K562 (cell line): ENCODE data around the gene RAB7A. TPM values are rescaled to one million over a fixed set of nuclear protein-coding genes. Genes with fewer than 3 reads are reported as not detected.

Experiments
- ATF4 ChIP-seq: fragments of 450-650 bp; formaldehyde crosslinking; IDR thresholded peaks from 2 replicates; pipeline ENCODE4 v1.4.0; 2022; ENCODE audit warnings: mild to moderate bottlenecking, moderate library complexity
- BCLAF1 ChIP-seq, 2 experiments: fragments of 450-650 bp in 1 of 2; IDR thresholded peaks; 2 replicates each; pipeline ENCODE4 v1.6.1; 2011 to 2017; ENCODE audit warnings: low read depth in 2 of 2, antibody characterized with exemption in 1 of 2, borderline replicate concordance in 1 of 2, low read length in 1 of 2, mild to moderate bottlenecking in 1 of 2, mixed read lengths in 1 of 2; ENCODE audit not compliant: control insufficient read depth in 1 of 2
- CHCHD3 ChIP-seq: fragments of 250-450 bp; sonication (Bioruptor Pico); IDR thresholded peaks from 2 replicates; pipeline ENCODE4 v2.1.2; 2022; ENCODE audit warnings: mild to moderate bottlenecking
- CREB3 ChIP-seq: fragments of 450-650 bp; conservative IDR thresholded peaks from 2 replicates; pipeline ENCODE4 v1.6.1; 2016; ENCODE audit warnings: missing genetic modification characterization, low read depth, mild to moderate bottlenecking, missing compliant biosample characterization, moderate library complexity
- DACH1 ChIP-seq: fragments of 450-650 bp; IDR thresholded peaks from 2 replicates; pipeline ENCODE4 v1.6.1; 2018; ENCODE audit not compliant: partially characterized antibody
- HEY1 ChIP-seq: fragments of 250-450 bp; sonication (Bioruptor Pico); IDR thresholded peaks from 2 replicates; pipeline ENCODE4 v1.5.0; 2020; ENCODE audit warnings: mild to moderate bottlenecking, moderate library complexity, borderline replicate concordance
- HNRNPK ChIP-seq: fragments of 200-400 bp; formaldehyde crosslinking; IDR thresholded peaks from one replicate; pipeline ENCODE4 v1.6.1; 2018; ENCODE audit warnings: mild to moderate bottlenecking, low read depth, low read length; ENCODE audit not compliant: poor library complexity, severe bottlenecking
- KAT7 ChIP-seq: sonication (generic); formaldehyde crosslinking; IDR thresholded peaks from 2 replicates; pipeline ENCODE4 v1.8.0; 2022; ENCODE audit warnings: missing genetic modification reagents, mild to moderate bottlenecking, borderline replicate concordance
- MCM2 ChIP-seq: fragments of 450-650 bp; IDR thresholded peaks from 2 replicates; pipeline ENCODE4 v1.6.1; 2017; ENCODE audit warnings: low read depth, mild to moderate bottlenecking
- POLR2AphosphoS2 ChIP-seq: IDR thresholded peaks from 2 replicates; pipeline ENCODE4 v1.6.1; 2012; ENCODE audit warnings: low read length, improper control_type of control experiment
- PURB ChIP-seq: sonication (generic); formaldehyde crosslinking; IDR thresholded peaks from 2 replicates; pipeline ENCODE4 v1.9.0; 2021; ENCODE audit warnings: low read depth, mild to moderate bottlenecking, missing genetic modification reagents
- SLC30A9 ChIP-seq: fragments of 250-450 bp; sonication (Bioruptor Pico); IDR thresholded peaks from 2 replicates; pipeline ENCODE4 v1.8.0; 2022; ENCODE audit warnings: mild to moderate bottlenecking, moderate library complexity
- SMAD1 ChIP-seq: fragments of 150-350 bp; IDR thresholded peaks from 2 replicates; pipeline ENCODE4 v1.6.1; 2014; ENCODE audit warnings: low read length, low read depth; ENCODE audit not compliant: partially characterized antibody
- UBTF ChIP-seq, 2 experiments: IDR thresholded peaks; 2 replicates each; pipeline ENCODE4 v1.6.1; 2012; ENCODE audit warnings: improper control_type of control experiment in 2 of 2, low read depth in 2 of 2, low read length in 2 of 2, borderline replicate concordance in 1 of 2
- ZBTB34 ChIP-seq: fragments of 250-450 bp; sonication (Bioruptor Pico); IDR thresholded peaks from 2 replicates; pipeline ENCODE4 v1.8.0; 2021; ENCODE audit warnings: mild to moderate bottlenecking, moderate library complexity
- ZFP30 ChIP-seq: fragments of 250-450 bp; sonication (Bioruptor Pico); IDR thresholded peaks from 2 replicates; pipeline ENCODE4 v1.8.0; 2022; ENCODE audit warnings: moderate library complexity, mild to moderate bottlenecking, inconsistent platforms, borderline replicate concordance
- ZNF354B ChIP-seq: fragments of 250-450 bp; sonication (Bioruptor Pico); IDR thresholded peaks from 2 replicates; pipeline ENCODE4 v1.4.0; 2020
- polyA plus RNA-seq, 8 experiments: library from polyadenylated mRNA; depleted of rRNA in 4 of 8; stranded (reverse) in 5 of 8; unstranded in 3 of 8; fragments of >200 nt; fragmentation: Nextera tagmentation in 2 of 8; fragmentation: Illumina TruSeq in 1 of 8; extraction: Ambion mirVana in 2 of 8; extraction: Trizol in 1 of 8; gene quantifications; 2 replicates each; pipeline versions ENCODE4 v1.2.1 to v1.2.3, GENCODE V29; 2011 to 2014; ENCODE audit warnings: inconsistent platforms in 1 of 8, missing spikeins in 1 of 8
- total RNA-seq, 7 experiments: library from RNA; depleted of rRNA in 6 of 7; stranded (reverse); fragments of >200 nt in 6 of 7; fragmentation: Illumina TruSeq in 2 of 7; extraction: Trizol in 2 of 7; gene quantifications; 2 replicates each; pipeline versions ENCODE4 v1.2.1 to v1.2.3, GENCODE V29; 2011 to 2021; ENCODE audit warnings: low replicate concordance in 1 of 7

The RAB7A gene
- total and polyA plus RNA-seq, 9 of the 15 experiments (the other 6 are each of a cell fraction or from before 2014, with no cell fraction given) = 30.9 to 204 (median 72.8) TPM

- TF ChIP-seq DACH1 (no peak), CREB3 (tag) (no peak; the same call in 1 of the 2 replicates), HNRNPK (no peak), ZNF354B (CRISPR knock-in tag) (no peak), PURB (no peak), UBTF (IDR thresholded peaks at IDR 0.05; ENCODE audit: borderline replicate concordance in 1 of 2, low read depth in 2 of 2, low read length in 2 of 2) (no peak), SLC30A9 (no peak), POLR2AphosphoS2 (no peak), HEY1 (CRISPR knock-in tag) (no peak), BCLAF1 (IDR thresholded peaks at IDR 0.05; ENCODE audit: borderline replicate concordance in 1 of 2, control insufficient read depth in 1 of 2, low read depth in 2 of 2, low read length in 1 of 2) (no peak), SMAD1 (peak; percentile 11), MCM2 (no peak), KAT7 (CRISPR knock-in tag) (no peak), ZFP30 (CRISPR knock-in tag) (no peak), CHCHD3 (CRISPR knock-in tag) (no peak), ATF4 (CRISPR knock-in tag) (no peak; the same call in 1 of the 2 replicates), ZBTB34 (CRISPR knock-in tag) (no peak)
These were observed at the start of gene RAB7A (continued) for GRCh38 chr3:128726023-128727016.
